PC-9 (cell line): ENCODE data around the gene GIMAP1. TPM values are rescaled to one million over a fixed set of nuclear protein-coding genes. Genes with fewer than 3 reads are reported as not detected.

Experiments used
- BruUV-seq: library from RNA; stranded (reverse); fragments of 400-500 nt; replicated peaks from 2 replicates; lab custom pipeline; 2021; lab: Mats Ljungman, UMichigan
- CTCF ChIA-PET: fragments of 300-600 bp; sonication (Branson Sonifier 250); formaldehyde crosslinking; loops from one replicate; lab custom pipeline; 2022; ENCODE audit warnings: antibody characterized with exemption; lab: Charles Lee
- POLR2A ChIA-PET: fragments of 300-600 bp; sonication (Branson Sonifier 250); formaldehyde crosslinking; loops from one replicate; lab custom pipeline; 2022; ENCODE audit warnings: antibody characterized with exemption; ENCODE audit not compliant: unreplicated experiment; lab: Charles Lee
- DNase-seq, 2 experiments: peaks; one replicate each; pipeline versions ENCODE4 v3.0.0 to v3.0.0-alpha.2; 2015 to 2022; ENCODE audit warnings: mixed read lengths in 1 of 2
- H2AFZ ChIP-seq: fragments of 200-600 bp; sonication (generic); 2 replicates; pipeline ENCODE4 v1.8.1; 2017; ENCODE audit warnings: antibody characterized with exemption
- H3F3A ChIP-seq: fragments of 200-600 bp; sonication (generic); 2 replicates; pipeline ENCODE4 v1.8.1; 2017; ENCODE audit warnings: antibody characterized with exemption, mild to moderate bottlenecking, low read depth; ENCODE audit not compliant: insufficient read depth
- H3K27ac ChIP-seq: fragments of 200-600 bp; sonication (generic); 2 replicates; pipeline ENCODE4 v1.6.1; 2016; ENCODE audit warnings: mixed run types
- H3K27me3 ChIP-seq: fragments of 200-600 bp; sonication (generic); 2 replicates; pipeline ENCODE4 v1.6.1; 2016; ENCODE audit warnings: low read depth, mixed run types; ENCODE audit not compliant: insufficient read depth
- H3K36me3 ChIP-seq: fragments of 200-600 bp; sonication (generic); 2 replicates; pipeline ENCODE4 v1.6.1; 2016; ENCODE audit warnings: low read depth, mixed run types
- H3K4me1 ChIP-seq: fragments of 200-600 bp; sonication (generic); replicated peaks from 2 replicates; pipeline ENCODE4 v1.6.1; 2016; ENCODE audit warnings: mixed run types; ENCODE audit not compliant: insufficient read depth
- H3K4me2 ChIP-seq: fragments of 200-600 bp; sonication (generic); 2 replicates; pipeline ENCODE4 v1.6.1; 2017; ENCODE audit warnings: mixed run types
- H3K4me3 ChIP-seq: fragments of 200-600 bp; sonication (generic); 2 replicates; pipeline ENCODE4 v1.6.1; 2016; ENCODE audit warnings: mixed run types
- H3K79me2 ChIP-seq: fragments of 200-600 bp; sonication (generic); 2 replicates; pipeline ENCODE4 v1.6.1; 2017; ENCODE audit warnings: low read depth, mixed run types
- H3K9me2 ChIP-seq: fragments of 200-600 bp; sonication (generic); 2 replicates; pipeline ENCODE4 v1.8.1; 2017; ENCODE audit warnings: mild to moderate bottlenecking; ENCODE audit not compliant: insufficient read depth
- H3K9me3 ChIP-seq: fragments of 200-600 bp; sonication (generic); 2 replicates; pipeline ENCODE4 v1.8.1; 2016; ENCODE audit warnings: low read depth; ENCODE audit not compliant: insufficient read depth
- H4K20me1 ChIP-seq: fragments of 200-600 bp; sonication (generic); 2 replicates; pipeline ENCODE4 v1.8.1; 2017; ENCODE audit not compliant: insufficient read depth
- CTCF ChIP-seq: fragments of 200-600 bp; sonication (generic); conservative IDR thresholded peaks from 2 replicates; pipeline ENCODE4 v1.6.1; 2017; ENCODE audit warnings: mixed run types, antibody characterized with exemption, mild to moderate bottlenecking, moderate library complexity
- EZH2 ChIP-seq: fragments of 200-600 bp; sonication (generic); IDR thresholded peaks from 2 replicates; pipeline ENCODE4 v1.8.0; 2017; ENCODE audit warnings: antibody characterized with exemption, low read depth
- intact Hi-C: fragments of 100-400 bp; cut with micrococcal nuclease; formaldehyde crosslinking; loops from one replicate; pipeline ENCODE4 v1.10.0; 2022; ENCODE audit not compliant: unreplicated experiment
- total RNA-seq: library from RNA; stranded (reverse); gene quantifications from 2 replicates; pipeline ENCODE4 v1.2.3, GENCODE V29; 2021

The GIMAP1 gene
- total RNA-seq, 1 experiment from 2014 or later, result not detected

- H3K4me2 ChIP-seq, result no peak overlapping the region
- CTCF ChIA-PET, result no interaction called here
- H4K20me1 ChIP-seq, result no peaks in the 10 kb centered on the region
- BruUV-seq, result no TSS peak
- H3K9me3 ChIP-seq, result no peaks in the 10 kb centered on the region
- H3K79me2 ChIP-seq, result no peaks in the 10 kb centered on the region
- no peak overlapping the region for H3K27ac ChIP-seq
- no peaks in the 10 kb centered on the region for H3K4me1 ChIP-seq
- no peak for DNase-seq
- intact Hi-C loops, result no loop called here
- POLR2A ChIA-PET, result no interaction called here
- TF ChIP-seq EZH2 (no peak), CTCF (no peak)
- H3K9me2 ChIP-seq, result no peaks in the 10 kb centered on the region
- H2AFZ ChIP-seq, result no peak overlapping the region
- H3K36me3 ChIP-seq, result no peaks in the 10 kb centered on the region
- no peaks in the 10 kb centered on the region for H3F3A ChIP-seq
- no peak overlapping the region for H3K4me3 ChIP-seq
- peaks cover 33% of the 10 kb centered on the region; the same call in 1 of the 2 replicates for H3K27me3 ChIP-seq
Measured at GRCh38 chr7:150728609-150729008, 12.2 kb downstream of the GIMAP1 start.

GRCh38 chr7:150731916-150732315 lies 15.5 kb downstream of the GIMAP1 start:
- no peaks in the 10 kb centered on the region for H3K79me2 ChIP-seq
- peaks cover 20% of the 10 kb centered on the region for H3K27me3 ChIP-seq
- BruUV-seq, result no TSS peak
- ChIA-PET CTCF (no interaction called here), POLR2A (no interaction called here)
- intact Hi-C loops, result no loop called here
- DNase-seq, result no peak
- TF ChIP-seq CTCF, result no peak
- TF ChIP-seq EZH2, result no peak
- no peaks in the 10 kb centered on the region for H4K20me1 ChIP-seq
- H3K36me3 ChIP-seq, result no peaks in the 10 kb centered on the region
- no peaks in the 10 kb centered on the region for H3K9me2 ChIP-seq
- H3K27ac ChIP-seq, result no peak overlapping the region
- no peaks in the 10 kb centered on the region for H3K4me1 ChIP-seq
- H3F3A ChIP-seq, result no peaks in the 10 kb centered on the region
- no peaks in the 10 kb centered on the region for H3K9me3 ChIP-seq
- H2AFZ ChIP-seq, result no peak overlapping the region
- H3K4me3 ChIP-seq, result no peak overlapping the region
- H3K4me2 ChIP-seq, result no peak overlapping the region

- no TSS peak for BruUV-seq
- Histone ChIP-seq H3K9me2 (no peaks in the 10 kb centered on the region), H3K4me3 (no peak overlapping the region), H3K9me3 (no peaks in the 10 kb centered on the region), H3K27ac (no peak overlapping the region), H3K4me1 (no peaks in the 10 kb centered on the region), H2AFZ (no peak overlapping the region), H3K4me2 (no peak overlapping the region), H4K20me1 (no peaks in the 10 kb centered on the region), H3K79me2 (no peaks in the 10 kb centered on the region), H3K36me3 (no peaks in the 10 kb centered on the region), H3F3A (no peaks in the 10 kb centered on the region), H3K27me3 (peaks cover 31% of the 10 kb centered on the region)
- ChIA-PET POLR2A (no interaction called here), CTCF (no interaction called here)
- TF ChIP-seq EZH2 (no peak), CTCF (no peak)
- no peak for DNase-seq
- intact Hi-C loops, result no loop called here
Measured at GRCh38 chr7:150732786-150733481, 16.5 kb downstream of the GIMAP1 start.
